Stimulated activated CD4-positive, alpha-beta T cell treated with anti-CD3 and anti-CD28 coated beads, Interleukin-15, amount 100 ng/mL, for 24 hours (primary cell): ENCODE measurements around the gene RASSF4.

Experiments used
- DNase-seq: peaks from one replicate; pipeline ENCODE4 v3.0.0-alpha.2; 2020

RASSF4 gene

GRCh38 chr10:44949127-44949802 lies 10.3 kb upstream of the RASSF4 start:
- DNase-seq: no peak

DNA sequence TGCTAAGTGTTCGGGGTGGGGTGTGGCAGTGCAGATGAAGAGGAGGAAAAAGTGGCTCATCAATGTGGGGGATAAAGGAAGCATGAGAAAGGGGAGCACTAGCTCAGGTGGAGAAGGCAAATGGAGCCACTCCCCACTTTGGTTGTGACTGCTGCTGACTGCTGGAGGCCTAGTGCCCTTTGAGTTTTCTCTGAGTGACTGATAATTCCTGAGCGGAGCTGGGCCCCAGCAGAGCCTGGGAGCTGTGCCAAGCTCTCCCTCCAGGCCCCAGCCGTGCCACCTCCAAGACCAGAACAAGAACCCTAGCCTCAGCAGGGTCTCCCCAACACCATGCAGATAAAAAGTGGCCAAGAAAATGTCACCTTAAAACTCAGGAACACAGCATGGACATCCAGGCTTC lies 9.7 kb upstream of the RASSF4 start:
- DNase-seq: no peak

- DNase-seq: no peak
Observed at GRCh38 chr10:44950326-44951225, 9.0 kb upstream of the RASSF4 start.

DNA sequence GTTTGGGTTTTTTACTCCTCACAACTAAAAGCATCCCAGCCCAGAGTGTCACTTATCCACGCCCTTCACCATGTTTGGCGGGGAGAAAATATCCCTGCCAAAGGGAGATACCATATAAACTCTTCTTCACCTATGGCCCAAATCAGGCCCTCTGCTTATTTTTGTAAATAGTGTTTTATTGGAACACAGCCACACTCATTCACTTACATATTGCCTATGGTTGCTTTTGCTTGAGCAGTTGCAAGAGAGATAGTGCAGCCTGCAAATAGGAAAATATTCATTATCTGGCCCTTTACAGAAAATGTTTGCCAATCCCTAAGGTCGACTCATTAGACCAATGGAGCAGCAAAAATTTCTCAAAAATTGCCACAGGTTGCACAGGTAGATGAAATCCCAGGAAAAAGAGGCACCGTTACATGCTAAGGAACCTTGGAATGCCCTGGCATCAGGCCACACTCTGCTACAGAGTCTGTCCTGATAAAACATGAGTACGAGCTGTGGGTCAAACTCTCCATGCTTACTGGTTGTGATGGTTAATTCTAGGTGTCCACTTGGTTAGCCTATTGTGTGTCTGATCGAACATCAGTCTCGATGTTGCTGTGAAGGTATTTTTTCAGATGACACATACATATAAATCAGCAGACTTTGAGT lies 7.9 kb upstream of the RASSF4 start:
- DNase-seq: no peak

GRCh38 chr10:44952779-44953231 lies 6.8 kb upstream of the RASSF4 start:
- no peak for DNase-seq

DNA sequence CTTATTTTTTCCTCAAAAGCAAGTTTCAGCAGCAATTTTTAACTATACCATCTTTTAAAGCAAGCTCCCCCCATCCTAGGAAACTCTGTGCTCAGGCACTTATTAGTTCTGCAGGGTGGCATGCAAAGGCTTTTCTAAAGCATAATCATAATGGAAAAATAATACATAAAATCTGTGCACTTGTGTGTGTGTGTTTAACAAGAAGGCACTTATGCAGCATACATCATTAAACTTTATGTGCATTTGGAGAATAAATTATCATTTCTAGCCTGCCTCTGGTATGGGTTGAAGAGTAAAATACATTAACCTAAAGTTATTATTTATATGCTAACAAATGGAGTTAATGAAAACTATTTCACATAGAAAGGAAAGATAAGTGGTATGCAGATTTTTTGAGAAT lies 5.6 kb upstream of the RASSF4 start:
- no peak for DNase-seq

DNA sequence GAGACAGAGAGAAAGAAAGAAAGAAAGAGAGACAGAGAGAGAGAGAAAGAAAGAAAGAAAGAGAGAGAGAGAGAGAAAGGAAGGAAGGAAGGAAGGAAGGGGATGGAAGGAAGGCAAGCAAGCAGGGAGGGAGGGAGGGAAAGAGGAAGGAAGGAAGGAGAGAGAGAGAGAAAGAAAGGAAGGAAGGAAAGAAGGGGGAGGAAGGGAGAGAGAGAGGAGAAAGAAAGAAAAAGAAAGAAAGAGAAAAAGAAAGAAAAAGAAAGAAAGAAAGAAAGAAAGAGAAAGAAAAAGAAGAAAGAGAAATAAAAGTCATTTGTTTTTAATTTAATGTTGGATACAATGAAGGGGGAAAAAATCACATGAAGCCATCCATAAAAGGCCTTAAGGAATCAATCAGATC lies 4.6 kb upstream of the RASSF4 start:
- no peak for DNase-seq

DNA sequence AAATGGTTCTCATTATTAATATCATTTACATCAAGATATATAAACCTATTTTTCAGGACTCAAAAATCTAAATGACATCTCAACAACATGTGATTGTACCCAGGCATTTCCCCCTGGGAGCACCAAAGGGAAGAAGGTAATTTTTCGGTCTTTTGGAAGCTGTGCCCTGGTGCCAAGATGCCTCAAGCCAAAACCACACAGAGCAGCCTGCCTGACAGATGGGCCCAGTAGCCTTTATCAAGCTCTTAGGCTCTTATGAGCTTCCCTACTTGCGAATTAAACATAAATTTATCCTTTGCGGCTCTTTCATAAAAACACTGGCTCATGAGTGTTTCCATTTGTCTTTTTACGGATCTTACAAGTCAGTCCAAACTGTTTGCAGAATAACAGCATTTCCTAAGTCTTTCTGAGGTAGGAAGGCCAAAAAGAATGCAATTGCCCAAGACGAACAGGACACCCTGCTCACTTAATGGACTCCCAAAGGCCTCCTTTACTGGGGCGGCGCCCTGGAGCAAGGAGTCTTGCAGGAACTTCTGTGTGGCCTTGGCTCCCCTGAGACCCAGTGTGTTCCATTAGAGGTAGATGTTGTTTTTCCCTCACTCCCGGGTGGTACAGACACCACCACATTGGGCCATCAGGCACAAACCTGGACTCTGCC lies 4.1 kb upstream of the RASSF4 start:
- DNase-seq: no peak

- no peak for DNase-seq
Observed at GRCh38 chr10:44956226-44956625, 3.4 kb upstream of the RASSF4 start.

GRCh38 chr10:44956717-44957706 lies 2.6 kb upstream of the RASSF4 start:
- DNase-seq: no peak

DNA sequence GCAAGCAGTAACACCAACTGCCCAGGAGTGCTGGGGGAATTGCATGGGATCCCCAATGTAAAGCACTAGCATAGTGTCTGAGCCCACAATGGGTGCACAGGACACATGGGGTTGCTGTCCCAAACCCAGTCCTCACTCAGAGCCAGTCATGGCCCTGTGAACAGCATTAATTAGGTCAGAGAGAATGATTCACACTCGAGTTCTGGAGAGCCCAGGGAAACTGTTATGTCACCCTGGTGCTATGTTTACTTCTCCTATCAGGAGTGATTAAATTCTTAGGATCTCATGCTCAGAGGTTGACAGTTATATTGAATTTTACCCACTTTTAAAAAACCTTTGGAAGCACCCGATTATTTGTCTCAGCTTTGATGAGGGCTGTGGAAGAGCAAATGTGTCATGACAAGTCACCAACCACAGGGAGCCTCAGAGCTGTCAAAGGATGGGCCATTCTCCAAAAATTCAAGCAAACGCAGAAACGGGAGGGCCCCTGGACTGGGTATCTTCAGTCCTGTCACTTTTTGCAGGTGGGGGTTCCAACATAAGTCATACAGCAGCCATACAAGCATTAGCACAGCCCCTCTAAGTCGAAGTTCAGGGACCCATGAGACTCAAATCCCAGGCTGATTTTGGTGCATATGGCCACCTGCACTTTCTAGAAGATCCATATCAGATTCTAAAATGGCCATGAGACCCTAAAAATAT lies 1.3 kb upstream of the RASSF4 start:
- DNase-seq: no peak

DNA sequence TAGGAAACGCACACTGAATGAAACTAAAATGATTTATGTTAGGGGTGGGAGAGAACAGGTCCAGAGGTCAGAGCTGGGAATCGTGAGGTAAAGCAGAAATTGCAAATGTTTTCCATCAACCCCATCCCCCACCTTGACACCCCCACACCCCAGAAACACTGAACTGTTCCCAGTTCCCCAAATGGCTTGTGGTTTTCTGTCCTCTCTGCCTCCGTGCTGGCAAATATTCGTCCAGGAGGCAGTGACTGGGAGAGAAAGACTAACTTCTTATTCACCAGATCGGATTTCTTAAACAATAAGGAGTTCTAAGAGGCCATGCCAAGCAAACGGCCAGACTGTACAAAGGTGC lies 730 bp upstream of the RASSF4 start:
- no peak for DNase-seq

DNA sequence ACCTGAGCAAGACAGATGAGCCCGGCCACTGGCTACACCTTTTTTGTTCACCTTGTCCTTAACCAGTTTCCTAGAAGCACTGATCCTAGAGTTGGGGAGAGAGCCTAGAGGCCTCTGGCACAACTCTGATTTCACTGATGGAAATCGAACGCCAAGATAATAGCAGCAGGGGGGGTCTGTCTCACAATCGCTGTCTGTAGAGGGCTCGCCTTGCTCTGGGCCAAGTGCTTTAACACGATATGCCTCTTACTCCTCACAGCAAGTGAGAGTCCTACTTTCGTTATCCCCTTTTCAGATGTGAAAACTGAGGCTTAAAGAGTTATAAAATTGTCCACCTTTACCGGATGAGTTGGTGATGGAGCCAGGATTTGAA lies 472 bp downstream of the RASSF4 start:
- DNase-seq: no peak

DNA sequence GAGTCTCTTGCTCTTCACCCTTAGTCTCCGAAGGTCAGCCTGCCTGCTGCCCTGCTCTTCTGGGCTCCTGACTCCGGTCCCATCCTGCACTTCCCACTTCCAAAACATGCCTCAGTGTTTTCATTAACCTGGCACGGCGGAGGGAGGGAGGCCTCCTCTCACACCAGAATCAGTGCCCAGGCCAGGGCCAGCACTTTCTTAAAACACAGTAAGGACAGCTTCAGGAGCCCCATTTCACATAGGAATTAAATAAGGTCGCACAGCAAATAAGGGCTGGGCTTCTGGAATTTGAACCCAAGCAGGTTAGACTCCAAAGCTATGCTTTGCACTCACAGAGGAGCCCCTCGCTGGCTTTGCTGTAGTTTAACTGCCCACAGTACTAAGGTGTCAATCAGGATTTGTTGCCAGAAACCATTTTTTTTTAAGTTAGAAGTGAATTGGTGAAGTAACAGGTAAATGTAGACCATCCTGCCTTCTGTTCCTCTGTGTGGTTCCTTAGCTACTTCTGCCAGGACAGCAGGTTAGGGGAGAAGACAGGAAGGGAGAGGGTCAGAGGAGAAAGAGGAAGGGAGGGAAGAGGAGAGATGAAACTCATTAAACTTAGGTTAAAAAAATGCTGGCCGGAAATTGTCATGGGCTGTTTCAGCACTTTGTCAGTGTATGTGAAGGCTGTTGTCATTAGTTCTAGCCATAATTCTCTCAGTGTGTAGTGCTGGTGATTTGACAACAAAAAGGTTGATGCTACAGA lies 1.1 kb downstream of the RASSF4 start:
- DNase-seq: no peak

DNA sequence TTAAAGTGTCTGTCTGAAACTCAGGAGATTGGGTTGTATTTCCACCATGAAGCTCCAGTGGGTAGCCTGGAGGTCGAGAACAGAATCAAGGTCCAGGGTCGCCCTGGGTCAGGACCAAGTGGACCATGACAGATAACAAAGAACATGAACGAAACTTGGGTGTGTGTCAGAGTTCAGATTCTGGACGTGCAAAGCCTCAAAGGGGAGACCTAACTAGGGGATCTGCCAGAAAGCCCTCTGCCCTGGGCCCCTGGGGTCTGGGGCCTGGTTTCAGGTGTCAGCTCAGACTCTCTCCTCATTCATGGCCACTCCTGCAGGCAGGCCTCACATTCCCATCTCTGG lies 1.6 kb downstream of the RASSF4 start:
- DNase-seq: no peak

DNA sequence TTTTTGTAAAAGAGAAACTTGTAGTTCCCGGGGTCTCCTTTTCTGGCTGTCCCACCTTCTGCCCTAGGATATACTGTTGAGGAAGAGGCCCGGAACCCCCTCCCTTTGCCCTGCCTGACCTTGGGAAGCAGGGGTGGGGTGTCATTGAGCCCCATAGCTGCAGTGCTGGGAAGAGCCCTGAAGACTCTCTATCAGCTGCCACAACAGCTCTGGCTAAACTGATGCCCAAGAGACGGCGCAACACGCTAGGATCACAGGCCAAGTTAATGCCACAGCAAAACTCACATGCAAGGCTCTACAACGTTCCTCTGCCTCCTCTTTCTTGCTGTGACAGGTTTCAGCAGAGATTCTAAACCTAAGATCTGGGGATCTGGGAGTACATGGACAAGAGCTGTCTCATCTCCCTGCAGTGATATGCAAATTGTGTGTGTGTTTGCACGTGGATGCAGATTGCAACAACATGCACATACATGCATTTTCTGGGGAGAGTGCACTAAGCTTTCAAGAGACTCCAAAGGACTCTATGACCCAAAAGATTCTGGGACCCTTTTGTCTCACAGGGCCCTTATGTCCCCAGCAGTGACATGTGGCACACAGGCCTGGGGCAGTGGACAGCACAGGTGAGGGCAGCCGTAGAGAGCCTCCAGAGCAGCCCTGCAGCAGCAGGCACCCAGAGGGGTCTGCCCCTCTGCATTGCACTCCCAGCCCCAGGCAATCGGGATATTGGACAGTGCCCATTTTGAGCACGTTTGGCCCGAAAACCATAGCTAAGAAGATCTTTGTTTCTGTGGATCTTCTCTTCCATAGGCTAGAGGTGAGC lies 2.5 kb downstream of the RASSF4 start:
- DNase-seq: no peak

GRCh38 chr10:44962870-44963738 lies 3.5 kb downstream of the RASSF4 start:
- no peak for DNase-seq

DNA sequence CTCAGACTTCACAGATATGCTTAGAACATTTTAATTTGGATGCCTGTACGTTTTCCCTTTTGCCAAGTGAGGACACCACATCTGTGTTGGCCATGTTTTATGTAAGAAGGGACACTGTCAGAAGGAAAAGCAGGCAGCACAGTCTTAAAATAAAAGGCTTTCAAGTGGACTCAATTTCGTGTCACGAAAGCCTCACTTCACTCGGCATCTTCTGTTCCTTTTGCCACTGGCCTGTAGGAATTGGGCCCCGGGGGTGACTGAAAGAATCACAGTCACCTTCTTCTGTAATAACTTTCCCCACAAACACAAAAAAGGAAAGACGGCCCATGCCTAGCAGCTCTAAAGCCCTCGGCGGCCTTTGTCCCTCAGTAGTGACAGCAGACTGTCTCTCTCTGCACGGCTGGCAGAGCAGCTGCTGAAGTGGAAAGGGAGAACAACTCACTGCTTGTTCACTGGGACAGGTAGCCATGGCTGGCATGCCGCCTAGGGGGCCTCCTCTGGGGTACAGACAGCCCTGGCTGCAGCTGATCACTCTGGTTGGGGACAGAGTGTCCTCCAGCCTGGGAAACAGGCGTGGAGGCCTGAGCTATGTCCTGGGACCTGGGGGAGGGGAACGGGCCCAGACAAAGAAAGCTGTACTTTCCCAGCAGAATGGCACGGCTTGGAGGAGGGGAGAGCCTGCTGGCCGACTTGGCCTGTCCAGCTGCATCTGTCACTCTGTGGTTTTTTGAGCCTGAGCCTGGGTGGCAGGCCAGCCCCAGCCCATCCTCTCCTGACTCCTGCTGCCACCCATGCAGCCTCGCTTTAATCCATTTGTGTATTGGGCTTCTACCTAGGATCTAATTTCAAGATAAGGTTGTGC lies 4.4 kb downstream of the RASSF4 start:
- DNase-seq: no peak
